Neuronal stem cell (in vitro differentiated cells): ENCODE data around the gene CDCA7.

Experiments
- DNase-seq: peaks from one replicate; pipeline ENCODE4 v3.0.0-alpha.2; 2013; ENCODE audit warnings: low spot score
- H2AFZ ChIP-seq: one replicate; pipeline ENCODE4 v1.6.1; 2013; ENCODE audit warnings: mild to moderate bottlenecking, low read length, inconsistent platforms
- H2AK5ac ChIP-seq: 2 replicates; pipeline ENCODE4 v1.6.1; 2013; ENCODE audit warnings: low read depth, mild to moderate bottlenecking, inconsistent platforms, low read length, moderate library complexity, mixed read lengths
- H2BK120ac ChIP-seq: 2 replicates; pipeline ENCODE4 v1.6.1; 2013; ENCODE audit warnings: low read depth, mild to moderate bottlenecking, inconsistent platforms, low read length, moderate library complexity, mixed read lengths
- H2BK12ac ChIP-seq: one replicate; pipeline ENCODE4 v1.6.1; 2013; ENCODE audit warnings: low read length, inconsistent platforms
- H2BK15ac ChIP-seq: 2 replicates; pipeline ENCODE4 v1.6.1; 2013; ENCODE audit warnings: mild to moderate bottlenecking, low read length, inconsistent platforms, mixed read lengths
- H2BK5ac ChIP-seq: one replicate; pipeline ENCODE4 v1.6.1; 2013; ENCODE audit warnings: inconsistent platforms, mild to moderate bottlenecking, low read length, moderate library complexity
- H3K14ac ChIP-seq: one replicate; pipeline ENCODE4 v1.6.1; 2013; ENCODE audit warnings: low read length, inconsistent platforms
- H3K18ac ChIP-seq: 2 replicates; pipeline ENCODE4 v1.6.1; 2013; ENCODE audit warnings: low read length, inconsistent platforms
- H3K23ac ChIP-seq: 2 replicates; pipeline ENCODE4 v1.6.1; 2013; ENCODE audit warnings: low read depth, mild to moderate bottlenecking, mixed read lengths, low read length, inconsistent platforms; ENCODE audit not compliant: poor library complexity
- H3K27ac ChIP-seq: replicated peaks from 3 replicates; pipeline ENCODE4 v1.5.1; 2013; ENCODE audit warnings: low read length, inconsistent platforms
- H3K27me3 ChIP-seq, 3 experiments: 2 replicates each; pipeline ENCODE4 v1.6.1; 2013; ENCODE audit warnings: low read length in 3 of 3, mild to moderate bottlenecking in 2 of 3, inconsistent platforms in 1 of 3, low read depth in 1 of 3, mixed read lengths in 1 of 3, moderate library complexity in 1 of 3; ENCODE audit not compliant: control insufficient read depth in 3 of 3, insufficient read depth in 3 of 3
- H3K36me3 ChIP-seq, 2 donors: replicated peaks in 1 of 2; 2 replicates each; pipeline ENCODE4 v1.6.1; 2013; ENCODE audit warnings: low read length in 2 of 2; ENCODE audit not compliant: control insufficient read depth in 2 of 2, insufficient read depth in 2 of 2
- H3K4ac ChIP-seq: 2 replicates; pipeline ENCODE4 v1.6.1; 2013; ENCODE audit warnings: inconsistent platforms, mild to moderate bottlenecking, low read length, moderate library complexity
- H3K4me1 ChIP-seq, 2 donors: 1 replicate in 1 of 2; 2 replicates in 1 of 2; pipeline ENCODE4 v1.6.1; 2013; ENCODE audit warnings: low read length in 2 of 2, low read depth in 1 of 2; ENCODE audit not compliant: control insufficient read depth in 2 of 2, insufficient read depth in 1 of 2
- H3K4me2 ChIP-seq: one replicate; pipeline ENCODE4 v1.6.1; 2013; ENCODE audit warnings: mild to moderate bottlenecking, low read length, inconsistent platforms; ENCODE audit not compliant: insufficient read depth, poor library complexity, severe bottlenecking
- H3K4me3 ChIP-seq, 2 donors: 2 replicates each; pipeline ENCODE4 v1.5.1; 2013; ENCODE audit warnings: low read length in 2 of 2, mild to moderate bottlenecking in 2 of 2, inconsistent platforms in 1 of 2, moderate library complexity in 1 of 2
- H3K79me1 ChIP-seq: one replicate; pipeline ENCODE4 v1.6.1; 2013; ENCODE audit warnings: low read depth, mild to moderate bottlenecking, inconsistent platforms, low read length, moderate library complexity
- H3K9ac ChIP-seq: one replicate; pipeline ENCODE4 v1.6.1; 2013; ENCODE audit warnings: mild to moderate bottlenecking, low read depth, low read length, inconsistent platforms; ENCODE audit not compliant: poor library complexity
- H3K9me3 ChIP-seq, 2 donors: replicated peaks in 1 of 2; 2 replicates each; pipeline versions ENCODE3 to v1.6.1; 2013; ENCODE audit warnings: low read length in 2 of 2, mild to moderate bottlenecking in 2 of 2, inconsistent platforms in 1 of 2, low read depth in 1 of 2, mixed read lengths in 1 of 2, moderate library complexity in 1 of 2; ENCODE audit not compliant: control insufficient read depth in 2 of 2, insufficient read depth in 1 of 2
- H4K8ac ChIP-seq: one replicate; pipeline ENCODE4 v1.6.1; 2013; ENCODE audit warnings: low read depth, mild to moderate bottlenecking, inconsistent platforms, low read length, moderate library complexity
- H4K91ac ChIP-seq: one replicate; pipeline ENCODE4 v1.6.1; 2013; ENCODE audit warnings: low read length, low read depth, mild to moderate bottlenecking, inconsistent platforms; ENCODE audit not compliant: poor library complexity
- WGBS, 2 donors: extraction: QIAGEN DNeasy Blood & Tissue Kit; methylation state at CpG; one replicate each; pipeline ENCODE4 v1.1.7; 2013; ENCODE audit warnings: missing lambda C conversion rate in 2 of 2, mixed read lengths in 1 of 2; ENCODE audit not compliant: insufficient read length in 2 of 2, insufficient replicate concordance in 1 of 2; ENCODE audit errors: extremely low coverage in 2 of 2; 5-methylcytosine and 5-hydroxymethylcytosine counted together

CDCA7 gene

DNA sequence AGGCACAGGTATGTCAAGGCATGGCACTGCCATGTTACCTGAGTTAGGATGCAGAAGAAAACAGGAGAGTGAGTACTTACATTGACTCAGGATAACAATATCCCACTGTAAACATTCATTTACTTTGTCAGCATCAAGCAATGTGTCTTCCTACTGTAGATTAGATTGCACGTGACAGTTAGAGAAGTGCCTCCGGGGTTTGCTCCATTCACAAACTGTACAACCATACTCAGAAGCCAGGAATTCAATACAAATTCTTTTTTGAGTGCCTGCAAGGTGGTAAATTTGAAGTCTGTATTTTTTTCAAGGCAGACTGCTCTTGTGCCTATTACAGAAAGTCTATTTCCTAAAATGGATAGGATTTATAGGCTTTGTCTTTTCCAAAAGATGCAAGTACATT lies 34.1 kb downstream of the CDCA7 start:
- Histone ChIP-seq H3K27me3 (no peaks in the 10 kb centered on the region), H3K23ac (no peak overlapping the region), H3K4me1 (peaks cover 15 to 18% of the 10 kb centered on the region in 2 donors), H2BK5ac (no peak overlapping the region), H2AFZ (no peak overlapping the region), H3K4ac (no peak overlapping the region), H3K4me3 (no peak overlapping the region), H3K9ac (no peak overlapping the region), H3K79me1 (no peaks in the 10 kb centered on the region), H2AK5ac (no peak overlapping the region), H2BK12ac (no peak overlapping the region), H2BK15ac (no peak overlapping the region), H3K14ac (no peak overlapping the region), H3K4me2 (no peak overlapping the region), H3K9me3 (peaks cover 0 to 5% of the 10 kb centered on the region in 2 donors), H3K36me3 (no peaks in the 10 kb centered on the region), H3K18ac (no peak overlapping the region), H4K91ac (no peak overlapping the region), H3K27ac (no peak overlapping the region), H2BK120ac (no peak overlapping the region), H4K8ac (no peak overlapping the region)
- no CpG with 5 or more reads among the region's 2 CpGs for WGBS, 2 donors
- DNase-seq = no peak

DNA sequence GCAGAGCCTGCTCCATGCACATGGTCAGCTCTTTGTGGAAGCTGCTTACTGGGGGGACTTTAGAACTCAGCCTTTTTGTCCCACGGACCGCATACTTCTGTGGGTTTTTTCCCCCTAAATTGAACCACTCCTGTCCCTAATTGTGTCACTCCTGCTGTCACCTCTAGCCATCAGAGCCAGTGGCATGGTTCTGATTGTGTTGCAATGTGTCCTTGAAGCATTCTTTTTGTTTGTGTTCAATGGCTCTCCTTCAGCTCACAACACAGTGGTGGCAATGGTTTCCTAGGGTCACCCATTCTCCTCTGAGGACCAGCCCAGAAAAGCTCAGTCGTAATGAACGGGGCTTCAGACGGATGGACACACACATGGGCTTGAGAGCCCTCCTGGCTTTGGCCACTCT lies 35.4 kb downstream of the CDCA7 start:
- Histone ChIP-seq H3K27me3 (no peaks in the 10 kb centered on the region), H2AK5ac (no peak overlapping the region), H4K8ac (no peak overlapping the region), H3K4me3 (no peak overlapping the region), H3K4ac (no peak overlapping the region), H3K9ac (no peak overlapping the region), H3K4me1 (peaks cover 17 to 29% of the 10 kb centered on the region in 2 donors), H3K79me1 (no peaks in the 10 kb centered on the region), H3K23ac (no peak overlapping the region), H2BK5ac (no peak overlapping the region), H3K27ac (no peak overlapping the region), H2BK12ac (no peak overlapping the region), H3K14ac (no peak overlapping the region), H2BK120ac (no peak overlapping the region), H3K4me2 (no peak overlapping the region), H3K36me3 (no peaks in the 10 kb centered on the region), H3K9me3 (no peaks in the 10 kb centered on the region), H3K18ac (peak overlapping the region; percentile 9), H2BK15ac (no peak overlapping the region), H2AFZ (no peak overlapping the region), H4K91ac (no peak overlapping the region)
- WGBS, 2 donors = no CpG with 5 or more reads among the region's 5 CpGs
- no peak for DNase-seq

DNA sequence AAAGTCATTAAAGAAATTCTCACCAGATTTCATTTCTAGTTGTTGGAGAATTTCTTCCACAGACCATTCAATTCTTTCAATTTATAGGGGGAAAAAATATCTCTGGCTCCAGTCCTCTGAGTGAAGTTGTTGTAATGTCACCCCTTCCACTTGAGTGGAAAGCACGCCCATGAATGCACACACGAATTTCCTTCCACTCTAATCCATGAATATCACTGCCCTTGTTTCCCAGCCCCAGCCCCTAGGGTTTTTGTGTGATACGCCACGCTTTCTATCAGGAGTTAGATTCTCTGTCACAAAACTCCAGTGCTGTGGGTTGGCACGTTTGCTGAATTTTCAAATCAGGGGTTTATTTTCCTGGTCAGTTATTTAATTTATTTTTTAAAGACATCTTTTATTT lies 38.1 kb downstream of the CDCA7 start:
- H3K14ac ChIP-seq = no peak overlapping the region
- no peak overlapping the region for H3K9ac ChIP-seq
- no peak overlapping the region for H2BK12ac ChIP-seq
- no peak overlapping the region for H3K4me3 ChIP-seq
- H3K79me1 ChIP-seq = no peaks in the 10 kb centered on the region
- H2BK5ac ChIP-seq = no peak overlapping the region
- peaks cover 9 to 14% of the 10 kb centered on the region in 2 donors for H3K4me1 ChIP-seq
- no peak overlapping the region for H2AFZ ChIP-seq
- H3K36me3 ChIP-seq = no peaks in the 10 kb centered on the region
- H3K23ac ChIP-seq = no peak overlapping the region
- H3K27ac ChIP-seq = no peak overlapping the region
- no peaks in the 10 kb centered on the region for H3K27me3 ChIP-seq
- WGBS, 2 donors = no CpG with 5 or more reads among the region's 5 CpGs
- H3K4ac ChIP-seq = no peak overlapping the region
- no peak overlapping the region for H3K4me2 ChIP-seq
- H3K18ac ChIP-seq = no peak overlapping the region
- H2BK15ac ChIP-seq = no peak overlapping the region
- no peak overlapping the region for H2BK120ac ChIP-seq
- DNase-seq = no peak
- peaks cover 0 to 2% of the 10 kb centered on the region in 2 donors for H3K9me3 ChIP-seq
- H2AK5ac ChIP-seq = no peak overlapping the region
- H4K91ac ChIP-seq = no peak overlapping the region
- no peak overlapping the region for H4K8ac ChIP-seq

DNA sequence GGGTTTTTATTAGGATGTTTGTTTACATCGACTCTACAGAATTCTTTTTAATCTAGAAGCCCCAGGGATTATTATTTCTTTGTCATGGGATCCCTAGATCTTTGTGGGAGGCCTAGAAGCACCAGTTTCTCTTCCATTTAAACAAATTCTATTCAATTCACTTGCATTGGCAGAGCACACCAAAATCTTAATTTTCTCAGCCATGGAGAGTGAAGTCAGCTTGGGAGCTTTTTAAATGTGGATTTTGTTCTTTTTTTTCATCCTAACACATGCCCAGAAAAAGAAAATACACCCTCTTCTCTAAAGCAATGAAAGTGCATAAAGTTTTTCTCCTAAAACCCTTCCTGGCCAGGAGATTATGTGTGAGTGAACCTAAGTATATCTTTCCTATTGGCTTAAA lies 38.5 kb downstream of the CDCA7 start:
- Histone ChIP-seq H3K9me3 (peaks cover 0 to 2% of the 10 kb centered on the region in 2 donors), H2BK120ac (no peak overlapping the region), H3K23ac (no peak overlapping the region), H2BK12ac (no peak overlapping the region), H4K8ac (no peak overlapping the region), H3K79me1 (no peaks in the 10 kb centered on the region), H4K91ac (no peak overlapping the region), H3K4me2 (no peak overlapping the region), H3K14ac (no peak overlapping the region), H2AK5ac (no peak overlapping the region), H3K4me3 (no peak overlapping the region), H3K27me3 (no peaks in the 10 kb centered on the region), H3K27ac (no peak overlapping the region), H3K18ac (no peak overlapping the region), H2AFZ (no peak overlapping the region), H3K4ac (no peak overlapping the region), H3K9ac (no peak overlapping the region), H3K36me3 (no peaks in the 10 kb centered on the region), H2BK15ac (no peak overlapping the region), H3K4me1 (peaks cover 8 to 13% of the 10 kb centered on the region in 2 donors), H2BK5ac (no peak overlapping the region)
- no peak for DNase-seq
- no CpG with 5 or more reads among the region's 1 CpG for WGBS, 2 donors
